GM23248 (cell line): ENCODE measurements around the gene SART3.

ENCODE experiments used
- EZH2 ChIP-seq: fragments of 200-600 bp; sonication (generic); IDR thresholded peaks from 2 replicates; pipeline ENCODE4 v1.6.1; 2018; ENCODE audit warnings: antibody characterized with exemption, mild to moderate bottlenecking; ENCODE audit not compliant: insufficient read depth, poor library complexity, severe bottlenecking
- EZH2phosphoT487 ChIP-seq: fragments of 200-600 bp; sonication (generic); IDR thresholded peaks from 2 replicates; pipeline ENCODE4 v1.6.1; 2018; ENCODE audit warnings: antibody characterized with exemption, moderate library complexity, mild to moderate bottlenecking, low read depth; ENCODE audit not compliant: insufficient read depth

- TF ChIP-seq EZH2 (no peak), EZH2phosphoT487 (no peak)
Observed at GRCh38 chr12:108606492-108606891, 45.5 kb upstream of the SART3 start.
